Mesothelial cell of epicardium (in vitro differentiated cells): ENCODE results near the gene ERP29. TPM values are rescaled to one million over a fixed set of nuclear protein-coding genes. Genes with fewer than 3 reads are reported as not detected.
A peak's percentile ranks its signal among the peaks of the same experiment; 100 is the strongest.
"Not testable (repeated sequence)": the region's sequence is repeated elsewhere in the genome, so short reads cannot be mapped to it uniquely, and the experiment has no call there.

Experiments used
- DNase-seq, 2 experiments: peaks; one replicate each; pipeline ENCODE4 v3.0.0; 2021; ENCODE audit warnings: low spot score in 2 of 2; ENCODE audit not compliant: unreplicated experiment in 2 of 2
- H3K27ac Mint-ChIP-seq: 2 replicates; pipeline ENCODE4 v1.8.0; 2021; ENCODE audit warnings: mixed read lengths
- H3K27me3 Mint-ChIP-seq: 2 replicates; pipeline ENCODE4 v1.8.0; 2021; ENCODE audit warnings: low read depth, mixed read lengths
- H3K36me3 Mint-ChIP-seq: 2 replicates; pipeline ENCODE4 v1.8.0; 2021; ENCODE audit warnings: mixed read lengths
- H3K4me1 Mint-ChIP-seq: 2 replicates; pipeline ENCODE4 v1.8.0; 2021; ENCODE audit warnings: mixed read lengths
- H3K4me3 Mint-ChIP-seq: 2 replicates; pipeline ENCODE4 v1.8.0; 2021; ENCODE audit warnings: mild to moderate bottlenecking, moderate library complexity, mixed read lengths
- H3K9me3 Mint-ChIP-seq: 2 replicates; pipeline ENCODE4 v1.8.0; 2021; ENCODE audit warnings: mixed read lengths
- CTCF ChIP-seq: fragments of 200-600 bp; sonication (generic); IDR thresholded peaks from one replicate; pipeline ENCODE4 v1.5.0; 2021; ENCODE audit warnings: antibody characterized with exemption; ENCODE audit not compliant: unreplicated experiment
- total RNA-seq: library from RNA; stranded (reverse); gene quantifications from 3 replicates; pipeline ENCODE4 v1.2.1, GENCODE V29; 2021

The ERP29 gene
- total RNA-seq, 1 donor from 2014 or later: 97.5 TPM

- H3K27me3 Mint-ChIP-seq: no peaks in the 10 kb centered on the region
- no peak for DNase-seq
- no peaks in the 10 kb centered on the region for H3K9me3 Mint-ChIP-seq
- H3K36me3 Mint-ChIP-seq: peaks cover 31% of the 10 kb centered on the region
- no peaks in the 10 kb centered on the region for H3K4me1 Mint-ChIP-seq
- H3K4me3 Mint-ChIP-seq: no peak overlapping the region
- peak overlapping the region; percentile 30 for H3K27ac Mint-ChIP-seq
- no peak for TF ChIP-seq CTCF
These were observed 18.2 kb downstream of the ERP29 start for GRCh38 chr12:112031472-112031871.

GRCh38 chr12:112032292-112032691 lies 19.1 kb downstream of the ERP29 start:
- H3K27ac Mint-ChIP-seq: no peak overlapping the region

GRCh38 chr12:112035219-112035785 lies 22.1 kb downstream of the ERP29 start:
- Mint-ChIP-seq H3K27ac (no peak overlapping the region), H3K4me3 (no peak overlapping the region), H3K9me3 (no peaks in the 10 kb centered on the region), H3K4me1 (no peaks in the 10 kb centered on the region), H3K36me3 (peaks cover 43% of the 10 kb centered on the region), H3K27me3 (no peaks in the 10 kb centered on the region)
- DNase-seq: no peak
- TF ChIP-seq CTCF: no peak

More at GRCh38 chr12:112032292-112032691, 19.1 kb downstream of the ERP29 start:
- Mint-ChIP-seq H3K4me3 (no peak overlapping the region), H3K4me1 (no peaks in the 10 kb centered on the region), H3K27me3 (no peaks in the 10 kb centered on the region), H3K36me3 (peaks cover 29% of the 10 kb centered on the region), H3K9me3 (no peaks in the 10 kb centered on the region)
- no peak for TF ChIP-seq CTCF
- DNase-seq: no peak

GRCh38 chr12:112036614-112037013 lies 23.4 kb downstream of the ERP29 start:
- not testable (repeated sequence) for H3K27me3 Mint-ChIP-seq, H3K4me3 Mint-ChIP-seq, DNase-seq, H3K4me1 Mint-ChIP-seq, H3K27ac Mint-ChIP-seq, H3K9me3 Mint-ChIP-seq
- peaks cover 36% of the 10 kb centered on the region for H3K36me3 Mint-ChIP-seq

GRCh38 chr12:112046003-112046402 lies 32.8 kb downstream of the ERP29 start:
- Mint-ChIP-seq H3K36me3 (peaks cover 39% of the 10 kb centered on the region), H3K27ac (no peak overlapping the region), H3K9me3 (no peaks in the 10 kb centered on the region), H3K27me3 (no peaks in the 10 kb centered on the region), H3K4me3 (no peak overlapping the region), H3K4me1 (no peaks in the 10 kb centered on the region)
- no peak for TF ChIP-seq CTCF
- DNase-seq: no peak

- H3K4me3 Mint-ChIP-seq: no peak overlapping the region
- H3K4me1 Mint-ChIP-seq: peaks cover 13% of the 10 kb centered on the region
- no peaks in the 10 kb centered on the region for H3K9me3 Mint-ChIP-seq
- TF ChIP-seq CTCF: no peak
- no peak for DNase-seq
- peaks cover 43% of the 10 kb centered on the region for H3K36me3 Mint-ChIP-seq
- H3K27me3 Mint-ChIP-seq: no peaks in the 10 kb centered on the region
- H3K27ac Mint-ChIP-seq: no peak overlapping the region
These were observed 36.1 kb downstream of the ERP29 start for GRCh38 chr12:112049351-112049750.
